GM21786 (cell line): ENCODE results near the gene ANKRD65.

Source experiments
- ATAC-seq: cut with Tn5 transposase; IDR thresholded peaks from one replicate; pipeline ENCODE4 v1.9.1; 2021; ENCODE audit not compliant: unreplicated experiment

The ANKRD65 gene

DNA sequence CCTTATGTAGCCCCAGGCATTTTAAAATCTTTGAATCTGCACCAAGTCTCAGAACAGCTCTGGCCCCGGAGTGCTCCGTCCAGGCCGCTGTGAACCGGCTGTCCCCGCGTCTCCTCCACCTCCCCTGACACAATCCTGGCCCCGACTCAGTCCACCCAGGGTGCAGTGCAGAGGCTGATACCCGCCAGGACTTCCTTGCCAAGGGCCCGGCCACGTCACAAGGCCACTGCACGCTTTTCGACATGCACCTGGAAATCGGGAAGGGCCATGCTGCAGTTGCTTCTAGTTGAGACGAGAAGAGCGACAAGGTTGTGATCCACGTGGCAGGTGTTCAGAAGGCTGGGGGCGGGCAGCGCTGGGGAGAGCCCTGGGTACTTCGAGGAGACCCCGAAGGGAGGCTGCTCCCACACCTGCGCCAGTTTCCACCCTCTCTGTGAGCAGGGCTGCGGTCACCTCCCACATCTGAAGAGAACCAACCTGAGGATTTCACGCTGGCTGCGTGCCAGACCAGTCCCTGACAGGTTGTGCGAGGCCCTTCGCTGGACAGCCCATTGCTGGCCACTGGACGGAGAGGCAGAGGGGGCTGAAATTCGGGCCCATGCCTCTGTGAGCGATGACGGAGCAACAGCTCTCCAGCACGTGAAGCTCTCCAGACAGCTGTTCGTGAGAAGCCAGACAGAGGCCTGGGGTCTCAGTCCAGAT is 21.1 kb upstream of the ANKRD65 start:
- ATAC-seq = no peak

DNA sequence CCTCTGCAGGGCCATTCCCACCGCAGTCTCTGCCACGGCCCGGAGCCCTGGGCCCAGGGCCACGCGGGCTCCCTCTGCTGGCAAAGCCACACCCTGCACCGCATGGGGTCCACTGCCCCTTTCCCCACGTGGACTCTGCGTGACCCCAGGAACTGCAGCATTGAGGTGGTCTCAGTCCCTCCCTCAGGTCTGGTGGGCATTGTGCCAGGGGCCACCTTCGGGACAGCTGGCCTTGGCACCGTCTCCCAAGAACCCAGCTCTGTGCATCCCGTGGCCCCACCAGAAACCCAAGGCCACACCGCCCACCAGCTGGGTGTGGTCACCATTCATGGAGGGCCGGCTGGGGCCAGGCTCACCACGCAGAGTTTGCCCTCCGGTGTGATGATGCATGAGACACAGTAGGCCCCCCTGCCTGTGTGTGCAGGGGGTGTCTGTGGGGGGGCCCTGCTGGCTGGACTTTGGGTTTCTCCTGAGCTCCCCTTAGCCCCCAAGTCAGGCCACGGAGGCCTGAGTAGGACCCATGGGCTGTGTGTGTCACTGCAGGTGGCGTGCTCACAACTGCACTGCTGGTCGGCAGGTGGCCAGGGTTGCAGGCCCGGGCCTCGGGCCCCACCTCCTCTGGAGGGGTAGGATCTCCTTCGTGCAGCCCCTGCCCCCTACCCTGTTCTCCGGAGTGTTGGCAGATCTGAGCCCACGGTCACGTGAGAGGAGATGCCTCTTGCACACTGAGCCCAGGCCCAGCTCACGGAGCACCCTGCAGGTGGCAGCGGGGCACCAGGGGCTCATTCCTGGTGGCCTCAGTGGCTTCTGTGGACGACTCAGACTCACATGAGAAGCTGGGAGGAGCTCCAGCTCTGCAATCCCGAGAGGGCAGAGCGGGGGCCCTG is 20.2 kb upstream of the ANKRD65 start:
- ATAC-seq = no peak

DNA sequence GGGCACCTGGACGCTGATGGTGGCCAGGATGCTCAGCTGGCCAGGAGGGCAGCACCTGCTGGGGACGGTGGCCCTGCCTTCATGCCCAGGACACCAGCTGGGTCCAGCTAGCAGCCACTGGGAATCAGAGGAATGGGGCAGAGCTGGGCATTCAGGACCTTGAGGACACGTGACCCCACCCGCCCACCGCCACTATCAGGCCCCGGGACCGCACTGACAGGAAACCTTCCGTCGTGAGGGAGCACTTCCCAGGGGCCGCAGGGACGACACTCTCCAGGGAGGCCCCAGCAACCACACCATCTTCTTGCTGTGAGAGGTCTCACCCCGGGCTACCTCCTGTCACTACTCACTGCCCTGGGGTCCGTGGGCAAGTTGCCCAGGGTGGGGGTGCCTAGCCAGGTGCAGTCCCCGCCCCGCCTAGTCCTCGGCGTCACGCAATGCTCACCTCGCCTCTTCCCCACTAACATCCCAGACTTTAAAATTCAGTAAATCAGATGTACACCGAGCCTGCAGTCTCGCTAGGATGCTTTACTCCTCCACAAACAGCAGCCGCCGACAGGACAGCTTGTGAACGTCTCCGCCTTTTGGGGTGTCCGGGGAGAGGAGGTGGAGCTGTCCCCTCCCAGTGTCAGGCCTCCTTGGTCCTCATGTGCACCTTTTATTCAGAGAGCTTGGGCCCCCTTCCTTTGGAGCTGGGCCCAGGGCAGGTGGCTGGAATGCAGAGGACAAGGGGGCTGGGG is 19.4 kb upstream of the ANKRD65 start:
- ATAC-seq = no peak

DNA sequence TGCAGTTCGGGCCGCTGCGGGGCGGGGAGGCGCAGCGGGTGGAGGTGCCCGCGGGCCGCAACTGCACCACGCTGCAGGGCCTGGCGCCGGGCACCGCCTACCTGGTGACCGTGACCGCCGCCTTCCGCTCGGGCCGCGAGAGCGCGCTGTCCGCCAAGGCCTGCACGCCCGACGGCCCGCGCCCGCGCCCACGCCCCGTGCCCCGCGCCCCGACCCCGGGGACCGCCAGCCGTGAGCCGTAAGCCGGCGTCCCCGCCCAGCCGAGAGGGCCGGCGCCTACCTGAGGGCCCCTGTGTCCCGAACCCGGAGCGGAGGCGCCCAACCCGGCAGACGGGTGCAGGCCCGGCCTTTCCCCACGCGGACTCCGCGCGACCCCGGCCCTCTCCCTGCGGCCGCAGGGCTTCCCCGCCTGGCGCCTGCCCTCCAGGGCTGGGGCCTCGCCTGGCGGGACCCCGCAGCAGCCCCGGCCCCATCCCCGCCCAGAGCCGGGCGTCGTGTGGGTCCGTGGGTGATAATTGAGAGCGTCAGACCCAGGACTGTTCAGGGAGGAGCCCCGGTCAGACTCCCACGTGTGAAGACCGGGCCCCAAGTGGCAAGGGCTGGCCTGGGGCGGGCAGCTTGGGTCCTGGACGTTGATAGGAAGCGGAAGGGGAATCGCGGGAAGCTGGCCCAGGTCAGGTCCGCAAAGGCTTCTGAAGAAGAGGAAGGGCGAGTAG is 18.6 kb upstream of the ANKRD65 start:
- ATAC-seq = no peak

DNA sequence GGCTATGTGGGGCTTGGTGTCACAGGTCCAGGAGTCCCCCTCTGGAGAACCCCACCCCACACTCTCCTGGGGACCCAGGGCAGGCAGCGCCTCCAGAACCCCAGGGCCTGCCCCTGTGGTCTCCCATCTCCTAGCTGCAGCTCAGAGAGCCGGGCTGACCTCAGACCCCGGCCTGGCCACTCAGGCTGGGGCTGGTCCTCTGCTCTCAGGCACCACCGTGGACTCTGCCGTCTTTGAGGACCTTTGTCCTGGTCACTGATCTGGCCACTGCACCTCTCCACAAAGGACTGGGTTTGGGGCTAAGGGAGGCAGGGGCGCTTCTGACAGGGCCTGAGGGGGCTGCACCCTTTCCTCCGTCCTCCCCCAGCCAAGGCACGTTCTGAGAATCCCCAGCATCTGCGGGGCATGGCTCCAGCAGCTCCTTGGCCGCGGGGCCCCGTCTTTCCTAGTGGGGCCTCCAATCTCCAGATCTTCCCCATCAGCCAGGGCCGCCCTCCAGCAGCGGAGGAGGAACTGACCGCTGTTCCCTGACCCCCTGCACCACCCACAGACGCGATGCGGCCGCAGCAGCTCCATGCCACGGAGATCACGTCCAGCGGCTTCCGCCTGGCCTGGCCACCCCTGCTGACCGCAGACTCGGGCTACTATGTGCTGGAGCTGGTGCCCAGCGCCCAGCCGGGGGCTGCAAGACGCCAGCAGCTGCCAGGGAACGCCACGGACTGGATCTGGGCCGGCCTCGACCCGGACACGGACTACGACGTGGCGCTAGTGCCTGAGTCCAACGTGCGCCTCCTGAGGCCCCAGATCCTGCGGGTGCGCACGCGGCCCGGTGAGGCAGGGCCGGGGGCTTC is 17.7 kb upstream of the ANKRD65 start:
- ATAC-seq = no peak

DNA sequence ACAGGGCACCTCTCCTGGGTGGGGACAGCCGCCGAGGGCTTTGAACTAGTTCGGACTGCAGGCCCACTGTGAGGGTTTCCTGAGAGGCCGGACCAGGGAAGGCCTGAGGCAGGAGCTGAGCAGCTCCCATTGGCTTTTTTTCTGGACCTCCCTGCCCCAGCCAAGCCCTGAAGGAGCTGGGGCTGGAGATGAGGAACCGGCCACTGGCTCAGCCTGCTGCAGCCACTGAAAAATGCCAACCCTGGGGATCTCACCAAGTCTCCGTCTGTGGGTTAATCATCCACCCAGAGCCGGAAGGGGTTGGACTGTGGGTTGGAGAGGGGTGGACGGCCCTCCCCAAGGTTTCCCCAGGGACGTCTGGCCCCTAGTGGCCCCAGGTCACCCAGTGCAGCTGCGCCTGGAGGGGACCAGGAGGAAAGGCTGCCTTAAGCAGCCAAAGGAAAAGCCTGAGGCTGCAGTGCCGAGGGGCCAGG is 16.9 kb upstream of the ANKRD65 start:
- ATAC-seq = peak; percentile 48

DNA sequence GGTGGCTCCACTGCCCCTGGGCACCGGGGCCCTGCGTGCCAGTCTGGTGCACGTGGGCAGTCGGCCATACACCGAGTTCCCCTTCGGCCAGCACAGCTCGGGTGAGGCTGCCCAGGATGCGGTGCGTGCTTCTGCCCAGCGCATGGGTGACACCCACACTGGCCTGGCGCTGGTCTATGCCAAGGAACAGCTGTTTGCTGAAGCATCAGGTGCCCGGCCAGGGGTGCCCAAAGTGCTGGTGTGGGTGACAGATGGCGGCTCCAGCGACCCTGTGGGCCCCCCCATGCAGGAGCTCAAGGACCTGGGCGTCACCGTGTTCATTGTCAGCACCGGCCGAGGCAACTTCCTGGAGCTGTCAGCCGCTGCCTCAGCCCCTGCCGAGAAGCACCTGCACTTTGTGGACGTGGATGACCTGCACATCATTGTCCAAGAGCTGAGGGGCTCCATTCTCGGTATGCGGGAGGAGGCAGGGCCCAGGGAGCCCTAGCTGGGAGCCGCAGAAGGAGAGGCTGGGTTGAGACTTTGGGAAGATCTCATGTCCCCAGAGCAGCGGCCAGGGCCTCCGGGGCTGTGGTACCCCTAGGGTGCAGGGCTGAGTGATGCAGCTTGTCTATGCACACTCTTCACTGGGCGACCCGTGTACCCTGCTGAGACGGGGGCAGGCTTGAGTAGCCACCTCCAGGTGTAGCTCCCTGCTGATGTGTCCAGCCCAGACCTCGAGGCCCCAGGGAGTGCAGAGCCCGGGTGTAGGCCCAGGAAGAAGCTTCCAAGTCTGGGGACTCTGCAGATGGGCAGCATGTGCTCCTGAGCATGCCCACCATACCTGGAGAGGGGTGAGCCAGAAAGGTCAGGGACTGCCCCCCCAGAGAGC is 16.2 kb upstream of the ANKRD65 start:
- no peak for ATAC-seq

DNA sequence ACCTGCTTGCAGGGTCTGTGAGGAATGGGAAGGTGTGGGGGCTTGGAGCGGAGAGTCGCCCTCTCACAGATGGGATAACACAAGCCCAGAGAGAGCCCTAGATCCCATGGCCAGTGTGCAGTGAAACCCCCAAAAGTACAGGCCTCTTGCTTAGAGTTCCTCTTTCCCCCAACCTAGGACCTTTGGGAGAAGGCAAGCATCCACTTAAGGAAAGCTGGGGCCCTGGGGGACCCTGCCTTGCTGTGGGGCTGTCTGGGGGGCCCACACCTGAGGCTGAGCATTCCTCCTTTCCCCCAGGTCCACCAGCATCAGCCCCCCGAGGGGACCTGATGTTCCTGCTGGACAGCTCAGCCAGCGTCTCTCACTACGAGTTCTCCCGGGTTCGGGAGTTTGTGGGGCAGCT is 15.6 kb upstream of the ANKRD65 start:
- ATAC-seq = no peak

DNA sequence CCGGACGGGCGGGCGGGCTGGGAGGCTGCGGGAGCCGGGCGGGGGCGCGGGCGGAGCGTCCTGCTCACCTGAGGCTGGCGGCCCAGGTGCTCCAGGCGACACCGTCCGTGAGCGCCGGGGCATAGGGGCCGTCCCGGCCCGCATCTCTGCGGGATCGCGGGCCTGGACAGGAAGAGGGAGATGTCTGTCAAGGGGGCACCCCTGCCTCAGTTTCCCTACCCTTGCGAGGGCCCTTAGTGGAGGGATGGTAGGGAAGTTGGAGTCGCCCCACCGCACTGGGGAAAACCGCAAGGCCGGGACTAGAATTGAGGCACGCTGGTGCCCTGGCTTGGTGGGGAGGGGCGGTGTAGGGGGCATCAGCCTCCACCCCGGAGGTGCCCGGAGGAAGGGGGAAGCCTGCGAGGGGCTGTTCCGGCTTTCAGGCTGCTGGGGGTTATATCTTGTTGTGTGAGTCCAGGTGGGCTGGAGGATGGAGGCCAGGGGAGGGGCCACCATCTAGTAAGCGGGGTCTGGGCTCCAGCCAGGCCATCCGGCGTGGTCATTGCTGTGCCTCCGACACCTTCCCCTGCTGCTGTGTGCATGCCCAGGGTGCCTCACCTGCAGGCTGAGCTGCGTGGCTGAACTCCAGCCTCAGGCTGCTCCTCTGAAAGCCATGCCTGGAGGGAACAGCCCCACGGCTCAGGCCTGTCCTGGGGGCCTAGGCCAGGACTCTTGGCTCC is 15.0 kb upstream of the ANKRD65 start:
- ATAC-seq = no peak

DNA sequence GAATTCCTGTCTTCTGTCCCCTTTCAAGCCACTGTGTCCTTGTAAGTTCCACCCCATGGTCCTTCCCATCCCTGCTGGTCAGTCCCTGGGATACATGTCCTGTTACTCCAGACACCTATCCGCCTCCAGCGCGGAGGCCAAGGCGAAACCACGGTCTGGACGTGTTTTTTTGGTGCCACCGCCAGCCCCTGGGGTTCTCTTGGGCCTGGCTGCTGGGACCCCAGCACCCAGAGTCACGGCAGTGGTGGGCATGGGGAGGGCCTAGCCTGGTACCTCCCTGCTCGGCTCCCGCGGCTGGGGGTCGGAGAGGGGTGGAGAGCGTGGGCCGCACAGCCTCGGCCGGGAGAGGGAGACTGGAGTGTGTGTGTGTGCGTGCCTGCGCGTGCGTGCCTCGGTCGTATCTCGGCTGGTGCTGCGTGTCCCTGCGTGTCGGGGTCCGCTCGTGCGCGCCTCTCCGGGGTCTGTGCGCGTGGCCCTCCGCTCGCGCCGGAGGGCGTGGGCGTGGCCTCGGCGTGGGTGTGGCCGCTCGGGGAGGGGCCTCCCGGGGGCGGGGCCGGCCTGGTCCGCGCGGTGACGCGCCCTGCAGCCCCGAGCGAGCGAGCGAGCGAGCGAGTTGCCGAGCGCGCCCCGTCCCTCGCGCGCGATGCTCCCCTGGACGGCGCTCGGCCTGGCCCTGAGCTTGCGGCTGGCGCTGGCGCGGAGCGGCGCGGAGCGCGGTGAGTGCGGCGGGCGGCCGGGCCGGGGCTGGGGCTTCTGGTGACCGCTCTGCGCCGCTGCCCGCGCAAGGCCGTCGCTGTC is 14.2 kb upstream of the ANKRD65 start, which contains the start of gene VWA1:
Gene VWA1, plus strand, starts transcription at position 585 of the 798 bp plus-strand sequence. Its CDS starts 59 bp downstream, at position 644.
- no peak for ATAC-seq

DNA sequence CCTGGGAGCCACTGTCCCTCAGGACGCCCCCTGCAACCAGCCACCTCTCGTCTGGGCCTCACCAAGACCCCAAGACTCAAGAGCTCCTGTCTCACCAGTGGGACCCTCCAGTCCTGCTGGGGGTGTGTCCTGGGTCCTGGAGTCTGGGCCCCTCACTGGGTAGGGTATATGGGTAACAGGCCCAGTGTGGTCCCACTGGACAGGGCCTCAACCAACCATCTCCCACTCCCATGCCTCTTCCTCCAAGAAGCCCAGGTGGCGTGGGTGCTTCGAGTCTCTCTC is 13.7 kb upstream of the ANKRD65 start:
- ATAC-seq = no peak

DNA sequence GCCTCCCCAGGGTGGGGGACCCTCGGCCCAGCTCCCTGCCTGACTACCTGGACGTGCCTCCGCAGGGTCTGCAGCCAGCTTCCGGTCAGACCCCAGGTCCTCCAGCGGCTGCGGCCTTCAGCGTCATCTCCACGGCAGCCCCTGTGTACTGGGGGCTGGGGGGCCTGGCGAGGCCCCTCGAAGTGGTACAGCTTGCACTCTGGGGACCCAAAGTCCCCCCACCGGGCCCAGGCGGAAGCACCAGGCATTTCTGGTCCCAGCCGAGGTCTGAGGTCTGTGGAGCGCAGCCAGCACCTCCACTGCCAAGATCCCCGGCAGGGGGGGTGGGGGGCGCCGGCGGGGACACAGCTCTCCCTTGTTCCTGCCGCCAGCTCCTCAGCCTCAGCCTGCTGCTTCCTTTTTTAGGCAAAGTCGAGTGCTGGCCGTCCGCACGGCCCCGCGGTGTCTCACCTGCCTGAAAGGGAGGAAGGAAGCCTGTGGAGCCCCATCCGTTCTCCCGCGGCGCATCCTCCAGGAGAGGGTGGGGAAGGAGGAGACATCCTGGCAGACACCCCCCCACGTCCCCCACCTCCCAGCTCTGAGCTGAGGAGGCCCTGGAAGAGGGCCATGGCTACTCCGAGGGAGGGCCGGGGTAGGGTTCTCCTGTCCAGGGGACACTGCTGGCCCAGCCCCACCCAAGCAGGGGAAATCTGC is 13.2 kb upstream of the ANKRD65 start:
- ATAC-seq = no peak

DNA sequence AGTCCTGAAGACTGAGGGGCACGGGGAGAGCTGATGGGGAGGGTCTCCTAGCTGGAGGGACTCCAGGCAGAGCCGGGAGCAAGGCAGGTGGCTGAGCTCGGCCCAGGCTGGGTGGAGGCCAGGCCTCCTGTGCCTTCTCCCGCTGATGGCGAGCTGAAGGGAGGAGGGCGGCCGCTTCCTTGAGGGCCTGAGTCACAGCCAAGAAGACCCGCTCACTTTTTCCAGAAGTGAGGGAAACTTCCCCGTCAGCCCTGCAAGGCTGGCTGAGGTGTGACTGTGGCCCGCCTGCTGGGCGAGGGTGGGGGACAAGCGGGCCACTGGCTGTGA is 12.7 kb upstream of the ANKRD65 start:
- ATAC-seq = no peak

DNA sequence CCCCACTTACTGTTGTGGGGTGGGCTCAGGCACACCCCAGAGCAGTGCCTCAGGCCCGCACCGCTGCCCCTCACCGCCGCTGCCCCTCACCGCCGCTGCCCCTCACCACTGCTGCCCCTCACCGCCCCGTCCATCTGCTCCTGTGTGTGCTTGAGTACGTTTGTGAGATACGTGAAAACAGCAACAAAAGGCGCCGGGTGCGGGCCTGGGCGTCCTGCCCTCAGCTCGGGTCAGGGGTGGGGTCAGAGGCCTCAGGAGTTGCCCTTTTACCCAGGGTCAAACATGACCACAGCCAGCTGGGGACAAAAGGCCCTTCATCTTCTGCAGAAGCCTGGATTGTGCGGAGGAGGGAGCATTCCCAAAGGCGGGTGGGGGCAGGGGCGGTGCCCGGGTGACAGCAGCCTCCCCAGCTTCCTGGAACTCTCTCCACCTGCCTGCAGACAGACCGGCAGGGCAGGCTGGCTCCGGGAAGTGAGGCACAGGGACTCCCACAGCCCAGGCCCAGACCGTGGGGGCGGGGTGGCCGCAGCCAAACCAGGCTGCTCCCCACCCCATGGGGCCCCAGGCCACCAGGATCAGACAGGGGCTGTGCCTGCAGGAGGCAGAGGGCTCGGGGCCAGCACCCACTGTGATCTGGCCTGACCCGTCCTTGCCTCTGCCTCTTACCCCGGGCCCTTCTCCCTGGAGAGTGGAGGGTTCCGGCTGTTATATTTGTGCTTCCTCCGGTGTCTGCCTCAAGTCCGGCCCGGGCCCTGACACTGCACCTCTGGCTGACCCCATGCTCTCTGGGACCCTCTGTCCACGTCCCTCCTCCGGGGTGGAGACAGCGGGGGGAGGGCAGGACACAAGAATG is 12.1 kb upstream of the ANKRD65 start:
- ATAC-seq = no peak

DNA sequence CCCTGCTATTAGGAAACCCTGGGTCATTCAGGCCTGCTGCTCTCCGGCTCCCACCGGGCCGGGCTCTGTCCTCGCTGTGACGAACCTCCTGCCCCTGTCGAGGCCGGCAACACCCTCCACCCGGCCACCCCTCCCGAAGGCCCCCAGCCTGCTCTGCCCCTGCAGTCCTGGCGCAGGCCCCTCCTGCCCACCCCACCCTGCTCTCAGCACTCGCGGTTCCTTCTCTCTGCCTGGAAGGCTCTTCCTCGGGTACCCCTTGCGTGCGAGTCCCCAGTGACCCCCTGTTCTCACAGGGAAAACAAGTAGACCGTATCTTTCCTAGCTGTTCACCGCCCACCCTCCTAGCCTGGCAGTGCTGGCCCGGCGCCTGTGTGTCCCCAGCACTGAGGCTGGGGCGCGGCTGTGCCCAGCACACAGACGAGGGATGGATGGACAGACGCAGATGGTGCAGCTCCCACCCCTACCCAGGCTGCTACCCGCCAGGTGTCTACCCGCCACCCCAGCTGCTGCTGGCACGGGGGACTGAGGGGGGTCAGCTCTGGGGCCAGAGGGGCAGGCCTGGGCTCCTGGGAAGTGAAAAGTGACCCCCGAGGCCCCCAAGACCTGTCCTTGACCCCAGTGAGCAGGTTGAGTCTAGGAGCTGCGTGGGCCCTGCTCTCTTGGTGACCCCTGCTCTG is 11.3 kb upstream of the ANKRD65 start:
- ATAC-seq = no peak

DNA sequence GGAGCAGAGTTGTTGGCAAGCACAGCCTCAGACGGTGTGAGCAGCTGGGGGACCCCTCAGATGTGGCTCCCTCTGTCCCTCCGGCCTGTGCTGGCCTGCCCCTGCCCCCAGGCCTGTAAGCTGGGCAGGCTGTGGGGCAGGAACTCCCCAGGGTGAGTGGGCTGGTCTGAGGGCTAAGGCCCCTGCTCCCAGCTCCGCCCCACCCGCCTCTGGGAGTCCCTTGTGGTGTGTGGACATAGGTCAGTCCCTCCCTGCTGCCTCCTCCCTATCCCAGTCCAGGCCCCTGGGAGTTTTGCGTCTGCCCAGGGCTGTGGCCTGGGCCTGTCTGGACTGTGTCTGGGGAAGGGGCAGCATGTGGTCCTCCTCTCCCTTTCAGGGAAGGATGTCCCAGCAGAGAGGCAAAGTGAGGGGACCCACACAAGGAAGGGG is 10.8 kb upstream of the ANKRD65 start:
- ATAC-seq = no peak
